ENCODE results near the gene CAMSAP2. TPM values are rescaled to one million over a fixed set of nuclear protein-coding genes. Genes with fewer than 3 reads are reported as not detected.

CAMSAP2 gene, protein sequence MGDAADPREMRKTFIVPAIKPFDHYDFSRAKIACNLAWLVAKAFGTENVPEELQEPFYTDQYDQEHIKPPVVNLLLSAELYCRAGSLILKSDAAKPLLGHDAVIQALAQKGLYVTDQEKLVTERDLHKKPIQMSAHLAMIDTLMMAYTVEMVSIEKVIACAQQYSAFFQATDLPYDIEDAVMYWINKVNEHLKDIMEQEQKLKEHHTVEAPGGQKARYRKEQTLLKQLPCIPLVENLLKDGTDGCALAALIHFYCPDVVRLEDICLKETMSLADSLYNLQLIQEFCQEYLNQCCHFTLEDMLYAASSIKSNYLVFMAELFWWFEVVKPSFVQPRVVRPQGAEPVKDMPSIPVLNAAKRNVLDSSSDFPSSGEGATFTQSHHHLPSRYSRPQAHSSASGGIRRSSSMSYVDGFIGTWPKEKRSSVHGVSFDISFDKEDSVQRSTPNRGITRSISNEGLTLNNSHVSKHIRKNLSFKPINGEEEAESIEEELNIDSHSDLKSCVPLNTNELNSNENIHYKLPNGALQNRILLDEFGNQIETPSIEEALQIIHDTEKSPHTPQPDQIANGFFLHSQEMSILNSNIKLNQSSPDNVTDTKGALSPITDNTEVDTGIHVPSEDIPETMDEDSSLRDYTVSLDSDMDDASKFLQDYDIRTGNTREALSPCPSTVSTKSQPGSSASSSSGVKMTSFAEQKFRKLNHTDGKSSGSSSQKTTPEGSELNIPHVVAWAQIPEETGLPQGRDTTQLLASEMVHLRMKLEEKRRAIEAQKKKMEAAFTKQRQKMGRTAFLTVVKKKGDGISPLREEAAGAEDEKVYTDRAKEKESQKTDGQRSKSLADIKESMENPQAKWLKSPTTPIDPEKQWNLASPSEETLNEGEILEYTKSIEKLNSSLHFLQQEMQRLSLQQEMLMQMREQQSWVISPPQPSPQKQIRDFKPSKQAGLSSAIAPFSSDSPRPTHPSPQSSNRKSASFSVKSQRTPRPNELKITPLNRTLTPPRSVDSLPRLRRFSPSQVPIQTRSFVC (N-terminal part only)
- total RNA-seq (ENCODE audit: low replicate concordance) = 17.7 and 18.6 TPM in 2 replicates

DNA sequence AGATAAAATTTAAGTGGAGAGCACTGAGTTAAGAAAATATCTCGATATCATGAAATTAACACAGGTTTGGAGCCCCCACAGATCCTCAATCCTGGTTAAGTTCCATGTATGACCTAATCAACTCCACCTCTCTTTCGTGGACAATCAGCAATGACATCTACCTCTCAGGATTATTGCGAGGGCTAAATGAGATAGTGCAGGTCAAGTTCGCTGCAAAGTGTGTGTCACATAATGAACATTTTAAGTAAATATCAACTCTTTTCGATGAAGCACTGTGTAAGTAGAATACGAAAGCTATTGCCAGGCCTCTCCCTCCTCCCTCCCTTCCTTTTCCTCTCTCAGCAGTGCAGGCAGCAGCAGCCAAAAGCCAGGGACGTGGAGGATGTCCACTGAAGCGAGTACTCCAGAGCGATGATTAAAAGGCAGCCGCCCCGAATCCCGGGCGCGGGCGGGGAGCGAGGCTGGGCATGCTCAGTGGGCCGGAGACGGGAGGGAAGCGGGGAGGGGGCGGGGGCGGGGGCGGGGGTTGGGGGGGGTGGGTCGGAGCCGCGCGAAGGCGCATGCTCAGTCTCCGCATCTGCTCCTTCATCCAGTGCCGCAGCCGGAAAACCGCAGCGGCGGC, at the start of gene CAMSAP2:
CAMSAP2 (plus strand) TSS at position 567 of the 622 bp plus-strand sequence. CDS start 935 bp downstream, outside the sequence.

DNA sequence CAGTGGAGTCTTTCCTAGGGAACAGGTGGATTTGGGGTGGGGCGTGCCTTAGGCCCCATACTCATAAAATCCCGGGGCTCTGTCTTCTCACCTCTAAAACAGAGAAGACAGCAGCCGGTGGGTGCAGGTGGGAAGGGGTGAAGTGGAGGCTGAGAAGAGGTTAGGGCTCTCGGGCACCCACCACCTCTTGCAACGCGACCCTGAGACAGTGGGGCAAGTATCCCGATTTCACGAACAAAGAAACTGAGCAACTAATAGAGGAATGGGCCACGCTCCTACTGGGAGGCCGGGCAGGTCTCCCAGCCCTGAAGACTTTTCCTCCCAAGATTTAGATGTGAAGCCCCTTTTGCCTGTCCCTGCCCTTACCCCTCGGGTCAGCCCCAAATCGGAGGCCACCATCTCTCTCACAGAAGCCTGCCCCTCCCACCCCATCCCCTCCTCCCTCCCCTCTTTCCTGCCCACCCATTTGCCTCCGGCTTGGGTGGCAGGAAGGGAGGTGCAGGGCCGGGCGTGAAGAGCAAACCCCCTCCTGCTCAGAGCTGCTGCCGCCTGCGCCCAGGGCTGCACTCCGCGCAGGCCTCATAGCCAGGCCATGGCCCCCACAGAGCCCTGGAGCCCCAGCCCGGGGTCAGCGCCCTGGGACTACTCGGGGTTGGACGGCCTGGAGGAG, 133.9 kb downstream of the CAMSAP2 start, which contains the start of gene GPR25:
GPR25 (plus strand) TSS at position 536 of the 670 bp plus-strand sequence; CDS start at position 593, 57 bp downstream.

DNA sequence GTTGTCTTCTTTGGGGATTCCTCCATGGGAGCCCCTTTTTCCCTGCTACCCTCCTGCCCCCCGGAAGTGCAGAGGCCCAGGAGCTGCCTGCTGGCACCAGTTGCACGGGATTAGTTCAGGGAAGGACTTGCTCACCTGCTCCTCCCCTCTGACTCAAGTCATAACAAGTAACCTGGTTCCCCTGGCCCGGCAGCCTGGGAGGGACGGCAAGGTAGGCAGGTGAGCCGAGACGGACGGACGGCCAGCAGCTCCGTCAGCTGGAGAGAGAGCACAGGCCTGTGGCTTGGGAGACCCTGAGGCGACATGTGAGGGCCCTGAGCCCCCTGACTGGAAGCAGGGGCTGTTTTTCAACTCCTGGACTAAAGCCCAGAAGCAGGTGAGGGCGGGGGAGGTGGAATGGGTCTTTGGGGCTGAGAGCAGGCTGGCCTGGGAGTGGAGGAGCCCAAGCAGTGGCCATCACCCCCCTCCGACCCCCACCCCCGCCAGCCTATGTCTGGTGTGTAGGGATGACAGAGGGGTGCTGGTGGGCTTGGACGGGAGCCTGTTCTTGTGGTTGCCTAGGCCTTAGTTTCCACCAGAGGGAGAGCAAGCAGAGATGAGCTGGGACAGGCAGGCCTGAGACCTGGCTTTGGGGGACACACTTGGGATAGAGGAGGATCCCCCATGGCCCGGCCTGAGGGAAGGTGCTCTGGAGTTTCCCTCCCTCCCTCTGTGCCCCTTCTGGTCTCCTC, 156.2 kb downstream of the CAMSAP2 start, which contains the start of gene INAVA:
INAVA (plus strand) TSS at position 189 of the 731 bp plus-strand sequence. CDS start 3,501 bp downstream, outside the sequence.

Other genes starting within 250 kb of the CAMSAP2 start
- gene KIF14, start 118.1 kb upstream of the CAMSAP2 start, total RNA-seq (ENCODE audit: low replicate concordance) = 0.23 and 2.0 TPM in 2 replicates
- gene DDX59, start 69.0 kb upstream of the CAMSAP2 start, total RNA-seq (ENCODE audit: low replicate concordance) = 9.1 and 15.0 TPM in 2 replicates
- not detected in 2 replicates for gene GPR25, start 134.1 kb downstream of the CAMSAP2 start, total RNA-seq (ENCODE audit: low replicate concordance)
- gene INAVA, start 156.0 kb downstream of the CAMSAP2 start, total RNA-seq (ENCODE audit: low replicate concordance) = 0.08 TPM in 1 of 2 replicates, not detected in the other

Data from smooth muscle cell of the coronary artery (primary cell).